GM23338 (cell line): ENCODE measurements around the gene CAPN8. TPM values are rescaled to one million over a fixed set of nuclear protein-coding genes. Genes with fewer than 3 reads are reported as not detected.

ENCODE experiments used
- ATAC-seq: fragments of 200-7000 bp; cut with Tn5 transposase; 3 replicates; pipeline ENCODE4 v1.9.1; 2020
- DNase-seq: peaks from one replicate; pipeline ENCODE4 v3.0.0-alpha.2; 2015; ENCODE audit warnings: low spot score
- H2AFZ ChIP-seq: fragments of 200-600 bp; sonication (generic); 2 replicates; pipeline ENCODE4 v1.8.0; 2016; ENCODE audit warnings: antibody characterized with exemption, mild to moderate bottlenecking, moderate library complexity
- H3F3A ChIP-seq: fragments of 200-600 bp; sonication (generic); replicated peaks from 2 replicates; pipeline ENCODE4 v1.8.0; 2017; ENCODE audit warnings: antibody characterized with exemption, mixed run types, low read depth
- H3K27ac ChIP-seq: fragments of 200-600 bp; sonication (generic); 2 replicates; pipeline ENCODE4 v1.6.1; 2016; ENCODE audit warnings: low read depth
- H3K27me3 ChIP-seq: fragments of 200-600 bp; sonication (generic); 2 replicates; pipeline ENCODE4 v1.8.0; 2016; ENCODE audit warnings: mild to moderate bottlenecking, mixed run types, moderate library complexity; ENCODE audit not compliant: insufficient read depth
- H3K36me3 ChIP-seq: fragments of 200-600 bp; sonication (generic); 2 replicates; pipeline ENCODE4 v1.8.0; 2016; ENCODE audit warnings: mild to moderate bottlenecking; ENCODE audit not compliant: insufficient read depth
- H3K4me1 ChIP-seq: fragments of 200-600 bp; sonication (generic); 2 replicates; pipeline ENCODE4 v1.8.0; 2016; ENCODE audit warnings: mild to moderate bottlenecking, moderate library complexity; ENCODE audit not compliant: insufficient read depth
- H3K4me2 ChIP-seq: fragments of 200-600 bp; sonication (generic); 2 replicates; pipeline ENCODE4 v1.7.1; 2017; ENCODE audit warnings: mixed run types
- H3K4me3 ChIP-seq: fragments of 200-600 bp; sonication (generic); 2 replicates; pipeline ENCODE4 v1.6.1; 2016; ENCODE audit warnings: mixed run types
- H3K79me2 ChIP-seq: fragments of 200-600 bp; sonication (generic); replicated peaks from 2 replicates; pipeline ENCODE4 v1.8.0; 2017; ENCODE audit warnings: mild to moderate bottlenecking; ENCODE audit not compliant: insufficient read depth
- H3K9me2 ChIP-seq: fragments of 200-600 bp; sonication (generic); 2 replicates; pipeline ENCODE4 v1.8.0; 2017; ENCODE audit not compliant: insufficient read depth
- H4K20me1 ChIP-seq: fragments of 200-600 bp; sonication (generic); replicated peaks from 2 replicates; pipeline ENCODE4 v1.8.0; 2017; ENCODE audit warnings: mild to moderate bottlenecking; ENCODE audit not compliant: insufficient read depth
- H3K27ac Mint-ChIP-seq: 2 replicates; pipeline ENCODE4 v1.8.0; 2020; ENCODE audit warnings: inconsistent platforms, mild to moderate bottlenecking, moderate library complexity, mixed read lengths
- H3K27me3 Mint-ChIP-seq: 3 replicates; pipeline ENCODE4 v1.8.0; 2022; ENCODE audit warnings: low read depth, mild to moderate bottlenecking, moderate library complexity, mixed read lengths, inconsistent platforms; ENCODE audit not compliant: insufficient read depth, poor library complexity
- H3K36me3 Mint-ChIP-seq: 3 replicates; pipeline ENCODE4 v1.8.0; 2021; ENCODE audit warnings: low read depth, mild to moderate bottlenecking, inconsistent platforms, moderate library complexity, mixed read lengths
- H3K4me1 Mint-ChIP-seq: 3 replicates; pipeline ENCODE4 v1.8.0; 2020; ENCODE audit warnings: mild to moderate bottlenecking, inconsistent platforms, mixed read lengths
- H3K4me3 Mint-ChIP-seq: 3 replicates; pipeline ENCODE4 v1.8.0; 2021; ENCODE audit warnings: moderate library complexity, mild to moderate bottlenecking, inconsistent platforms, mixed read lengths
- H3K9me3 Mint-ChIP-seq: 3 replicates; pipeline ENCODE4 v1.8.0; 2020; ENCODE audit warnings: moderate library complexity, mild to moderate bottlenecking, inconsistent platforms, mixed read lengths
- NANOG ChIP-seq: IDR thresholded peaks from 2 replicates; pipeline ENCODE4 v1.6.1; 2016; ENCODE audit warnings: antibody characterized with exemption, borderline replicate concordance
- polyA plus RNA-seq: library from polyadenylated mRNA; unstranded; fragments of >200 nt; fragmentation: Nextera tagmentation; extraction: Ambion mirVana; gene quantifications from 2 replicates; pipeline ENCODE4 v1.2.1, GENCODE V29; 2016
- total RNA-seq: library from RNA; depleted of rRNA; stranded (reverse); fragments of >200 nt; shearing (Covaris generic); gene quantifications from 2 replicates; pipeline ENCODE4 v1.2.3, GENCODE V29; 2014
- TF ChIP-seq, protein P1 (sequence below): fragments of 250-450 bp; sonication (Bioruptor Pico); IDR thresholded peaks from 2 replicates; pipeline ENCODE4 v1.5.0; 2020; ENCODE audit warnings: mild to moderate bottlenecking, moderate library complexity
- TF ChIP-seq, protein P2 (sequence below): IDR thresholded peaks from 2 replicates; pipeline ENCODE4 v1.6.1; 2016; ENCODE audit warnings: antibody characterized with exemption

Gene CAPN8
- total and polyA plus RNA-seq, 2 experiments from 2014 or later = not detected

DNA sequence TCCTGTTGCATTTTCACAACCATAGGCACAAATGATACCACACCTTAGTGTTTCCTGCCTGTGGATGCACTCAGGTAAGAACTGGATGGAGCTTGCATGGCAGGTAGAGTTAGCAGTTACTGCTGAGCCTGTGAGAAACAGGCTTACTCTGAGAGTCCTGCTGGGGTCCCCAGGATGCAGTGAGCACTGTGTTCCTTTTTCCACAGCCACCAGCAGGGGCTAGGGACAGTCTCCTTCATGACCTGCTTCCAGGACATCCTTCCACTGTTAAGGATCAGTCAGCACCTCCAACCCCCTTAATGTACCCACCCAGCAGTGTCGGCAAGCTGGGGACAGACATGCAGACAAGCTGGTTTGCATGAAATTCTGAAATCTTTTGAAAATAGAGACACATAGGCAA lies 16.3 kb downstream of the CAPN8 start (continued):
- TF ChIP-seq, protein P1, sequence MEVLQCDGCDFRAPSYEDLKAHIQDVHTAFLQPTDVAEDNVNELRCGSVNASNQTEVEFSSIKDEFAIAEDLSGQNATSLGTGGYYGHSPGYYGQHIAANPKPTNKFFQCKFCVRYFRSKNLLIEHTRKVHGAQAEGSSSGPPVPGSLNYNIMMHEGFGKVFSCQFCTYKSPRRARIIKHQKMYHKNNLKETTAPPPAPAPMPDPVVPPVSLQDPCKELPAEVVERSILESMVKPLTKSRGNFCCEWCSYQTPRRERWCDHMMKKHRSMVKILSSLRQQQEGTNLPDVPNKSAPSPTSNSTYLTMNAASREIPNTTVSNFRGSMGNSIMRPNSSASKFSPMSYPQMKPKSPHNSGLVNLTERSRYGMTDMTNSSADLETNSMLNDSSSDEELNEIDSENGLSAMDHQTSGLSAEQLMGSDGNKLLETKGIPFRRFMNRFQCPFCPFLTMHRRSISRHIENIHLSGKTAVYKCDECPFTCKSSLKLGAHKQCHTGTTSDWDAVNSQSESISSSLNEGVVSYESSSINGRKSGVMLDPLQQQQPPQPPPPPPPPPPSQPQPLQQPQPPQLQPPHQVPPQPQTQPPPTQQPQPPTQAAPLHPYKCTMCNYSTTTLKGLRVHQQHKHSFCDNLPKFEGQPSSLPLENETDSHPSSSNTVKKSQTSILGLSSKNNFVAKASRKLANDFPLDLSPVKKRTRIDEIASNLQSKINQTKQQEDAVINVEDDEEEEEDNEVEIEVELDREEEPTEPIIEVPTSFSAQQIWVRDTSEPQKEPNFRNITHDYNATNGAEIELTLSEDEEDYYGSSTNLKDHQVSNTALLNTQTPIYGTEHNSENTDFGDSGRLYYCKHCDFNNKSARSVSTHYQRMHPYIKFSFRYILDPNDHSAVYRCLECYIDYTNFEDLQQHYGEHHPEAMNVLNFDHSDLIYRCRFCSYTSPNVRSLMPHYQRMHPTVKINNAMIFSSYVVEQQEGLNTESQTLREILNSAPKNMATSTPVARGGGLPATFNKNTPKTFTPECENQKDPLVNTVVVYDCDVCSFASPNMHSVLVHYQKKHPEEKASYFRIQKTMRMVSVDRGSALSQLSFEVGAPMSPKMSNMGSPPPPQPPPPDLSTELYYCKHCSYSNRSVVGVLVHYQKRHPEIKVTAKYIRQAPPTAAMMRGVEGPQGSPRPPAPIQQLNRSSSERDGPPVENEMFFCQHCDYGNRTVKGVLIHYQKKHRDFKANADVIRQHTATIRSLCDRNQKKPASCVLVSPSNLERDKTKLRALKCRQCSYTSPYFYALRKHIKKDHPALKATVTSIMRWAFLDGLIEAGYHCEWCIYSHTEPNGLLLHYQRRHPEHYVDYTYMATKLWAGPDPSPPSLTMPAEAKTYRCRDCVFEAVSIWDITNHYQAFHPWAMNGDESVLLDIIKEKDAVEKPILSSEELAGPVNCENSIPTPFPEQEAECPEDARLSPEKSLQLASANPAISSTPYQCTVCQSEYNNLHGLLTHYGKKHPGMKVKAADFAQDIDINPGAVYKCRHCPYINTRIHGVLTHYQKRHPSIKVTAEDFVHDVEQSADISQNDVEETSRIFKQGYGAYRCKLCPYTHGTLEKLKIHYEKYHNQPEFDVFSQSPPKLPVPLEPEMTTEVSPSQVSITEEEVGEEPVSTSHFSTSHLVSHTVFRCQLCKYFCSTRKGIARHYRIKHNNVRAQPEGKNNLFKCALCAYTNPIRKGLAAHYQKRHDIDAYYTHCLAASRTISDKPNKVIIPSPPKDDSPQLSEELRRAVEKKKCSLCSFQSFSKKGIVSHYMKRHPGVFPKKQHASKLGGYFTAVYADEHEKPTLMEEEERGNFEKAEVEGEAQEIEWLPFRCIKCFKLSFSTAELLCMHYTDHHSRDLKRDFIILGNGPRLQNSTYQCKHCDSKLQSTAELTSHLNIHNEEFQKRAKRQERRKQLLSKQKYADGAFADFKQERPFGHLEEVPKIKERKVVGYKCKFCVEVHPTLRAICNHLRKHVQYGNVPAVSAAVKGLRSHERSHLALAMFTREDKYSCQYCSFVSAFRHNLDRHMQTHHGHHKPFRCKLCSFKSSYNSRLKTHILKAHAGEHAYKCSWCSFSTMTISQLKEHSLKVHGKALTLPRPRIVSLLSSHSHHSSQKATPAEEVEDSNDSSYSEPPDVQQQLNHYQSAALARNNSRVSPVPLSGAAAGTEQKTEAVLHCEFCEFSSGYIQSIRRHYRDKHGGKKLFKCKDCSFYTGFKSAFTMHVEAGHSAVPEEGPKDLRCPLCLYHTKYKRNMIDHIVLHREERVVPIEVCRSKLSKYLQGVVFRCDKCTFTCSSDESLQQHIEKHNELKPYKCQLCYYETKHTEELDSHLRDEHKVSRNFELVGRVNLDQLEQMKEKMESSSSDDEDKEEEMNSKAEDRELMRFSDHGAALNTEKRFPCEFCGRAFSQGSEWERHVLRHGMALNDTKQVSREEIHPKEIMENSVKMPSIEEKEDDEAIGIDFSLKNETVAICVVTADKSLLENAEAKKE (CRISPR knock-in tag) = no peak

DNA sequence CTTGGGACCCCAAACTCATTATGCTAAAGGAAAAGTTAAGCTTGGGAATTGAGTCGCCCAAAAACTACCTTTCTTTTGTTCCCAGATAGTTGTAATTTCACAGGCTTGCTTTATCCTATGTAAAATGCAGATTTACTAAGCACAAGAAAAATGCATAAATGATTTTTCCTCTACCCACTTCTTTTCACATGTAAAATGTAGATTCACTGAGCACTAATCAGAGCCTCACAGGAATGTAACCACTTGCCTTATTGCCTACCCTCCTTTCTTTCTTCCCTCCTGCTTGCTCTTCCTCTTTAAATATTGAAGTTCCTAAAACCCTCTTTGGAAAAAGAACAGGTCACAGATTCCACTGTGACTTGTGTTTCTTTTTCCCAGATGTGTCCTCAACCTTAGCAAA lies 18.3 kb downstream of the CAPN8 start:
- no peaks in the 10 kb centered on the region for H4K20me1 ChIP-seq
- no peaks in the 10 kb centered on the region for H3K79me2 ChIP-seq
- H3K9me3 Mint-ChIP-seq = peaks cover 6% of the 10 kb centered on the region; the same call in 2 of the 3 replicates
- no peaks in the 10 kb centered on the region for H3K36me3 ChIP-seq
- H3K9me2 ChIP-seq = 0 out of 2 replicates have a peak, but pooled peaks cover 3% of the 10 kb centered on the region
- TF ChIP-seq NANOG = peak; percentile 11; the same call in 1 of the 2 replicates
- TF ChIP-seq, protein P2, sequence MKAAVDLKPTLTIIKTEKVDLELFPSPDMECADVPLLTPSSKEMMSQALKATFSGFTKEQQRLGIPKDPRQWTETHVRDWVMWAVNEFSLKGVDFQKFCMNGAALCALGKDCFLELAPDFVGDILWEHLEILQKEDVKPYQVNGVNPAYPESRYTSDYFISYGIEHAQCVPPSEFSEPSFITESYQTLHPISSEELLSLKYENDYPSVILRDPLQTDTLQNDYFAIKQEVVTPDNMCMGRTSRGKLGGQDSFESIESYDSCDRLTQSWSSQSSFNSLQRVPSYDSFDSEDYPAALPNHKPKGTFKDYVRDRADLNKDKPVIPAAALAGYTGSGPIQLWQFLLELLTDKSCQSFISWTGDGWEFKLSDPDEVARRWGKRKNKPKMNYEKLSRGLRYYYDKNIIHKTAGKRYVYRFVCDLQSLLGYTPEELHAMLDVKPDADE = no peak
- peak overlapping the region; percentile 39 for H3K27ac Mint-ChIP-seq
- H2AFZ ChIP-seq = no peak overlapping the region
- H3K4me1 Mint-ChIP-seq = peaks cover 31% of the 10 kb centered on the region
- H3F3A ChIP-seq = 0 out of 2 replicates have a peak, but pooled peaks cover 6% of the 10 kb centered on the region
- no peaks in the 10 kb centered on the region for H3K36me3 Mint-ChIP-seq
- no peak overlapping the region for H3K4me3 ChIP-seq
- peak overlapping the region; percentile 43; the same call in 1 of the 3 replicates for H3K4me3 Mint-ChIP-seq
- peak overlapping the region; percentile 43 for H3K4me2 ChIP-seq
- peak overlapping the region; percentile 68 for H3K27ac ChIP-seq
- H3K27me3 Mint-ChIP-seq = peaks cover 11% of the 10 kb centered on the region
- DNase-seq = no peak
- no peaks in the 10 kb centered on the region for H3K27me3 ChIP-seq
- H3K4me1 ChIP-seq = peaks cover 22% of the 10 kb centered on the region
- ATAC-seq = peak; percentile 49
